ENCODE data around the gene SLC35F4.

- TF ChIP-seq, protein P1, sequence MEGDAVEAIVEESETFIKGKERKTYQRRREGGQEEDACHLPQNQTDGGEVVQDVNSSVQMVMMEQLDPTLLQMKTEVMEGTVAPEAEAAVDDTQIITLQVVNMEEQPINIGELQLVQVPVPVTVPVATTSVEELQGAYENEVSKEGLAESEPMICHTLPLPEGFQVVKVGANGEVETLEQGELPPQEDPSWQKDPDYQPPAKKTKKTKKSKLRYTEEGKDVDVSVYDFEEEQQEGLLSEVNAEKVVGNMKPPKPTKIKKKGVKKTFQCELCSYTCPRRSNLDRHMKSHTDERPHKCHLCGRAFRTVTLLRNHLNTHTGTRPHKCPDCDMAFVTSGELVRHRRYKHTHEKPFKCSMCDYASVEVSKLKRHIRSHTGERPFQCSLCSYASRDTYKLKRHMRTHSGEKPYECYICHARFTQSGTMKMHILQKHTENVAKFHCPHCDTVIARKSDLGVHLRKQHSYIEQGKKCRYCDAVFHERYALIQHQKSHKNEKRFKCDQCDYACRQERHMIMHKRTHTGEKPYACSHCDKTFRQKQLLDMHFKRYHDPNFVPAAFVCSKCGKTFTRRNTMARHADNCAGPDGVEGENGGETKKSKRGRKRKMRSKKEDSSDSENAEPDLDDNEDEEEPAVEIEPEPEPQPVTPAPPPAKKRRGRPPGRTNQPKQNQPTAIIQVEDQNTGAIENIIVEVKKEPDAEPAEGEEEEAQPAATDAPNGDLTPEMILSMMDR (IDR thresholded peaks at IDR 0.05; ENCODE audit: low read length), result peak; percentile 49
- TF ChIP-seq EZH2 (optimal IDR thresholded peaks at IDR 0.05; ENCODE audit: low read depth, low read length), result no peak
Observed at GRCh38 chr14:57871459-57872080, 5.7 kb upstream of the SLC35F4 start.

Data from MM.1S (cell line).